Measurements from ENCODE around the gene VSTM4. TPM values are rescaled to one million over a fixed set of nuclear protein-coding genes. Genes with fewer than 3 reads are reported as not detected.

VSTM4 gene
- total and polyA plus RNA-seq, 9 of the 15 experiments (the other 6 are each of a cell fraction or from before 2014, with no cell fraction given) = 1.0 to 7.9 (median 3.0) TPM

DNA sequence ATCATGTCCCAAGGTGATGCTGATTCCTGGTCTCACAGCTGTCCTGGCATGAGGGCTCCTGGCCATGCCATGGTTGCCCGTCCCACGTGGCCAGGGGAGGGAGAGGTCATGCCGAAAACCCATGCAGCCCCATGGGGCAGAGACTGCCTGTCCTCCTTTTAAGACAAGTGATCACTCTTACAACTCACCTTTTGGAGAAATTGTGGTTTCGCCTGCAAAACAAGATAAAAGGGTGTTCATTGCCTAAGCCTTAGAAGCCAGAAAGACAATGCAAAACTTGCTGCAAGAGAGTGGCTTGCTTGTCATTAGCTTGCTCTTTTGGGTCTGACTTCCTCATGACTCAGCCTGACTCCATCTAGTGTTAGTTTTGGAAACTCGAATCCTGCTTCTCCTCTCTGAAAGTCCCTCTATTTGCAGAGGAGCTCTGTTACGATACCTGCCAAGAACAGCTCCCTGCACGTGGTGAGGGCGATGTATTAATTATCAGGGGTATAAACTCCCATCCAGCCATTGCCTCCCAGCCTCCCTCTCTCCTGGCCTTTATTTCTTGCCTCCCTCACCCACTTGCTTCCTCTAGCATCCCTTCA is 46.2 kb upstream of the VSTM4 start (continued):
- TF ChIP-seq, protein P1, sequence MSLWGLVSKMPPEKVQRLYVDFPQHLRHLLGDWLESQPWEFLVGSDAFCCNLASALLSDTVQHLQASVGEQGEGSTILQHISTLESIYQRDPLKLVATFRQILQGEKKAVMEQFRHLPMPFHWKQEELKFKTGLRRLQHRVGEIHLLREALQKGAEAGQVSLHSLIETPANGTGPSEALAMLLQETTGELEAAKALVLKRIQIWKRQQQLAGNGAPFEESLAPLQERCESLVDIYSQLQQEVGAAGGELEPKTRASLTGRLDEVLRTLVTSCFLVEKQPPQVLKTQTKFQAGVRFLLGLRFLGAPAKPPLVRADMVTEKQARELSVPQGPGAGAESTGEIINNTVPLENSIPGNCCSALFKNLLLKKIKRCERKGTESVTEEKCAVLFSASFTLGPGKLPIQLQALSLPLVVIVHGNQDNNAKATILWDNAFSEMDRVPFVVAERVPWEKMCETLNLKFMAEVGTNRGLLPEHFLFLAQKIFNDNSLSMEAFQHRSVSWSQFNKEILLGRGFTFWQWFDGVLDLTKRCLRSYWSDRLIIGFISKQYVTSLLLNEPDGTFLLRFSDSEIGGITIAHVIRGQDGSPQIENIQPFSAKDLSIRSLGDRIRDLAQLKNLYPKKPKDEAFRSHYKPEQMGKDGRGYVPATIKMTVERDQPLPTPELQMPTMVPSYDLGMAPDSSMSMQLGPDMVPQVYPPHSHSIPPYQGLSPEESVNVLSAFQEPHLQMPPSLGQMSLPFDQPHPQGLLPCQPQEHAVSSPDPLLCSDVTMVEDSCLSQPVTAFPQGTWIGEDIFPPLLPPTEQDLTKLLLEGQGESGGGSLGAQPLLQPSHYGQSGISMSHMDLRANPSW (CRISPR knock-in tag; IDR thresholded peaks at IDR 0.05) = no peak
- TF ChIP-seq KDM1A (IDR thresholded peaks at IDR 0.05) (0 out of 4 replicates have a peak, but pooled peaks of 1 of the 2 experiments have one; percentile 11), ZNF174 (CRISPR knock-in tag; IDR thresholded peaks at IDR 0.05) (no peak), SRF (CRISPR knock-in tag; IDR thresholded peaks at IDR 0.05) (peak in 1 of 2 experiments; percentile 7; a peak in 1 of 4 replicates), RBM14 (IDR thresholded peaks at IDR 0.05; ENCODE audit: borderline replicate concordance, insufficient read depth, low read depth, low read length) (no peak), ZNF707 (CRISPR knock-in tag; conservative IDR thresholded peaks at IDR 0.05) (no peak; the same call in 1 of the 2 replicates), ELF4 (CRISPR knock-in tag; IDR thresholded peaks at IDR 0.05) (peak; percentile 55; the same call in 1 of the 2 replicates), CREB1 (IDR thresholded peaks at IDR 0.05) (0 out of 2 replicates have a peak, but pooled peaks have one; percentile 26), CREB1 (CRISPR knock-in tag; IDR thresholded peaks at IDR 0.05) (peak; percentile 20; the same call in 1 of the 2 replicates), SIN3A (IDR thresholded peaks at IDR 0.05; ENCODE audit: borderline replicate concordance in 2 of 2, control insufficient read depth in 1 of 2, low read depth in 2 of 2, low read length in 2 of 2) (no peak), PML (IDR thresholded peaks at IDR 0.05; ENCODE audit: low read length) (peak; percentile 81), EP300 (IDR thresholded peaks at IDR 0.05; ENCODE audit: low read length) (peak; percentile 83), ATF1 (CRISPR knock-in tag; IDR thresholded peaks at IDR 0.05) (no peak), ATF1 (tag; IDR thresholded peaks at IDR 0.05) (peak; percentile 44), ZSCAN29 (IDR thresholded peaks at IDR 0.05) (no peak), MED1 (CRISPR knock-in tag; IDR thresholded peaks at IDR 0.05; ENCODE audit: borderline replicate concordance) (no peak), ZNF830 (CRISPR knock-in tag; IDR thresholded peaks at IDR 0.05) (no peak), ZBTB7A (IDR thresholded peaks at IDR 0.05; ENCODE audit: borderline replicate concordance, control insufficient read depth, low read depth, low read length) (no peak), MXI1 (IDR thresholded peaks at IDR 0.05; ENCODE audit: low read depth, low read length) (0 out of 2 replicates have a peak, but pooled peaks have one; percentile 11), ZNF165 (CRISPR knock-in tag; IDR thresholded peaks at IDR 0.05; ENCODE audit: borderline replicate concordance) (no peak), ETV6 (IDR thresholded peaks at IDR 0.05; ENCODE audit: borderline replicate concordance in 1 of 2, low read depth in 2 of 2, low read length in 1 of 2) (no peak), ETV6 (CRISPR knock-in tag; IDR thresholded peaks at IDR 0.05; ENCODE audit: borderline replicate concordance) (no peak)
- TF ChIP-seq, protein P2, sequence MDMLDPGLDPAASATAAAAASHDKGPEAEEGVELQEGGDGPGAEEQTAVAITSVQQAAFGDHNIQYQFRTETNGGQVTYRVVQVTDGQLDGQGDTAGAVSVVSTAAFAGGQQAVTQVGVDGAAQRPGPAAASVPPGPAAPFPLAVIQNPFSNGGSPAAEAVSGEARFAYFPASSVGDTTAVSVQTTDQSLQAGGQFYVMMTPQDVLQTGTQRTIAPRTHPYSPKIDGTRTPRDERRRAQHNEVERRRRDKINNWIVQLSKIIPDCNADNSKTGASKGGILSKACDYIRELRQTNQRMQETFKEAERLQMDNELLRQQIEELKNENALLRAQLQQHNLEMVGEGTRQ (CRISPR knock-in tag; IDR thresholded peaks at IDR 0.05) = peak; percentile 58
- TF ChIP-seq, protein P3, sequence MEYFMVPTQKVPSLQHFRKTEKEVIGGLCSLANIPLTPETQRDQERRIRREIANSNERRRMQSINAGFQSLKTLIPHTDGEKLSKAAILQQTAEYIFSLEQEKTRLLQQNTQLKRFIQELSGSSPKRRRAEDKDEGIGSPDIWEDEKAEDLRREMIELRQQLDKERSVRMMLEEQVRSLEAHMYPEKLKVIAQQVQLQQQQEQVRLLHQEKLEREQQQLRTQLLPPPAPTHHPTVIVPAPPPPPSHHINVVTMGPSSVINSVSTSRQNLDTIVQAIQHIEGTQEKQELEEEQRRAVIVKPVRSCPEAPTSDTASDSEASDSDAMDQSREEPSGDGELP (CRISPR knock-in tag; IDR thresholded peaks at IDR 0.05; ENCODE audit: borderline replicate concordance) = peak; percentile 67; the same call in 1 of the 2 replicates
- TF ChIP-seq, protein P4, sequence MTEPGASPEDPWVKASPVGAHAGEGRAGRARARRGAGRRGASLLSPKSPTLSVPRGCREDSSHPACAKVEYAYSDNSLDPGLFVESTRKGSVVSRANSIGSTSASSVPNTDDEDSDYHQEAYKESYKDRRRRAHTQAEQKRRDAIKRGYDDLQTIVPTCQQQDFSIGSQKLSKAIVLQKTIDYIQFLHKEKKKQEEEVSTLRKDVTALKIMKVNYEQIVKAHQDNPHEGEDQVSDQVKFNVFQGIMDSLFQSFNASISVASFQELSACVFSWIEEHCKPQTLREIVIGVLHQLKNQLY (CRISPR knock-in tag; conservative IDR thresholded peaks at IDR 0.05) = no peak
